GM19035 (cell line): ENCODE measurements around the gene RNPEP.
"Not testable (repeated sequence)": the region's sequence is repeated elsewhere in the genome, so short reads cannot be mapped to it uniquely, and the experiment has no call there.

ENCODE experiments used
- ATAC-seq: cut with Tn5 transposase; IDR thresholded peaks from one replicate; pipeline ENCODE4 v1.9.1; 2021; ENCODE audit not compliant: unreplicated experiment

RNPEP gene

DNA sequence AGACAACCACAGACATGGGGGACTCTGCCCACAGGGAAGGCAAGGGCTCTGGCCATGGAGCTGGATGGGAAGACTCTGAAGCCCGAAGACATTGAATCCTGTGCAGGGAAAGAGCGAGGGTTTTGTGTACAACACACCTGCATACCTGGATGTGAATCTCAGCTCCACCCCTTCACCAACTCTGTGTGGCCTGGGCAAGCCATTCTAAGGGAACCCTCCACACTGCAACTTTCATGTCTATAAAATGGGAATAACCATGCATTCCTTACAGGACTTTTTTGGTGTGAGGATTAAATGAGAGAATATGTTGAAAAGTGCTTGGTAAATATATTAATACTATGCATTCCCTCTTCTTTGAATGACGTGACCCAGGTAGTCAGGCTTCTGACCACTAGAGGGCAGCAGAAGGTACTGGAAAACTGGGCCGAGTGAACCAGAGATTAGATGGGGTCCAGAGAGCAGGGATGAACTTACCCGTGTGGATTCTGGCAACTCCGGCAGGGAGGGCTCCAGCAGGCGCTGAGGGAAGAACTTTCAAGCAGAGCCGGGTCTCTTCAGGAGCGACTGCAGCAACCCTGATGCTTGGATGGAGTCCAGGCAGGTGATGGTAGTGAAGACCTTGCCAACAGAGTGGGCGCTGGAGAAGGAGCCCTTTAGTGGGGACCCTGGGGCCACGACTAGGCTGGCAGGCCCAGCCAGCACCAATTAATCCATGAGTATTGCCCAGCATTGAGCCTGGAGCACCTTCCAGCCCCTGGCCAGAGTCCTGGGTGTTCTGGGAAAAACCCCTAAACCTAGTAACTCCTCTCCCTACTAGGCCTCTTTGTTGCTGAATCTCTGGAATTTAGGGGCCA lies 27.1 kb downstream of the RNPEP start:
- ATAC-seq: peak; percentile 54

DNA sequence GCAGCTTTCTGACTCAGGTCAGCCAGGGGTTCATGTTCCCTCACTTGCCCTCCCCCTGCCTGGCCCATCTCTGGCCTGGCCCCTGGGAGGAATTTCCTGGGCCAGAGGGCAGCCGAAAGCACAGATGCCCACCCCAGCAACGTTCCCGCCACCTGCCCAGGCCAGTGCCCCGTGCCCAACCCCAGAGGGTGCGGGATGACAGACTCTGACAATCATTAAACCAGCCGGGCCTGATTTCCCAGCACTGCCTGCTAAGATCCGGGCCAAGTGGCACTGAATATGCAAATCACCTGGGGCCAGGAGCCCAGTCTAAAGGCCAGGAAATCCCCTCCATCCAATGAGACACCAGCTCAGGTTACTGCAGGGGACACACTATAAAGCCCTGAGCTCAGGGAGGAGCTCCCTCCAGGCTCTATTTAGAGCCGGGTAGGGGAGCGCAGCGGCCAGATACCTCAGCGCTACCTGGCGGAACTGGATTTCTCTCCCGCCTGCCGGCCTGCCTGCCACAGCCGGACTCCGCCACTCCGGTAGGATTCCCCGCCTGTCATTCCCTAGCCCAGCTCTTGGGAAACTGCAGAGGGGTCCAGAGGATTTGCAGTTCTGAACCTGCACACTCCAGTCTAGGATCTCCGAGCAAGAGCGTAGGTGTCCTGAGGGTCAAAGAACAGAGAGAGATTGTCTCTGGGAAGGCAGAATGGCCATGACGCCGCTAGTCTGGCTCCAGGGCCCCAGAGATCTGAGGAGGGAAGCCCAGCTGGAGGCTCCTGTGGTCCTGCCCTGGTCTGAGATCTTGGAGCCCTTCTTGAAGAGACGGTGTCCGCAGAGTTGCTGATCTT lies 27.9 kb downstream of the RNPEP start, which contains the start of gene ELF3:
Gene ELF3 (plus strand): TSS at position 408 of the 836 bp plus-strand sequence. CDS start 550 bp downstream, outside the sequence.
- ATAC-seq: peak; percentile 63

DNA sequence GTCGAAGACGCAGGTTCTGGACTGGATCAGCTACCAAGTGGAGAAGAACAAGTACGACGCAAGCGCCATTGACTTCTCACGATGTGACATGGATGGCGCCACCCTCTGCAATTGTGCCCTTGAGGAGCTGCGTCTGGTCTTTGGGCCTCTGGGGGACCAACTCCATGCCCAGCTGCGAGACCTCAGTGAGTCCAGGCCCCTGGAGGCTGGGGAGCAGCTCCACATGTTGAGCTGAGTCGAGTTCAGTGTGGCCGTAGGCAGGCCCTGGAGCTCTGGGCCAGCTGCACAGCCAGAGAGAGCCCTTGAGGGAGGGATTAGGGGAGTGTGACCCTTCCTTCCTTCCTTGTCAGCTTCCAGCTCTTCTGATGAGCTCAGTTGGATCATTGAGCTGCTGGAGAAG lies 29.5 kb downstream of the RNPEP start:
- ATAC-seq: no peak

DNA sequence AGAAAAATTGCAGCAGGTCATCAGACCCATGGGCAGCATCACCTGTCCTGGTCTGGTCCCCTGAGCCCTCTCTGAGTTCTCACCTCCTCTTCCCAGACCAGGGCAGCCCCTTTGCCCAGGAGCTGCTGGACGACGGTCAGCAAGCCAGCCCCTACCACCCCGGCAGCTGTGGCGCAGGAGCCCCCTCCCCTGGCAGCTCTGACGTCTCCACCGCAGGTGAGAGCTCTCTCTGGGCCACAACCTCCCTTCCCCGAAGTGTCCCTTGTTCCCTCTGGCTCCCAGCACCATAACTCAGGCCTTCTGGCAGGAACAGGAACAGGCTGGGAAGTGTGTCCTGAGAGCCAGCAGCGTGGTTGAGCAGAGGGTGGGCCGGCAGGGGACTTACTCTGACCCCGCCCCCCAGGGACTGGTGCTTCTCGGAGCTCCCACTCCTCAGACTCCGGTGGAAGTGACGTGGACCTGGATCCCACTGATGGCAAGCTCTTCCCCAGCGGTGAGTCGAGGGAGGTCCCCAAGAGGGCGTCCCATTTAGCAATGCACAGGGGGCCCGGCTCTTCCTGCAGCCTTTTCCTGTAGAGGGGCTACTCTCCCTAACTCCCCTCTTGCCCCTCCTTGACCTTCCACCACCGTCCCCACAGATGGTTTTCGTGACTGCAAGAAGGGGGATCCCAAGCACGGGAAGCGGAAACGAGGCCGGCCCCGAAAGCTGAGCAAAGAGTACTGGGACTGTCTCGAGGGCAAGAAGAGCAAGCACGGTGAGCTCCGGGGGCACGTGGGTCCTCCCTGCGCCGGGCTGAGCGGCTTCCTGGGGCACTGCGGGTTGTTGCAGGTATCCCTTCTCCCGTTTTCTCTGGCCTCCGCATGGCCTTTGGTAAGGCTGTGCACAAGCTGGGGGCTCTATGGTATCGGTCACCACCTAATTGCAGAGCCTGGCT lies 30.4 kb downstream of the RNPEP start:
- no peak for ATAC-seq

DNA sequence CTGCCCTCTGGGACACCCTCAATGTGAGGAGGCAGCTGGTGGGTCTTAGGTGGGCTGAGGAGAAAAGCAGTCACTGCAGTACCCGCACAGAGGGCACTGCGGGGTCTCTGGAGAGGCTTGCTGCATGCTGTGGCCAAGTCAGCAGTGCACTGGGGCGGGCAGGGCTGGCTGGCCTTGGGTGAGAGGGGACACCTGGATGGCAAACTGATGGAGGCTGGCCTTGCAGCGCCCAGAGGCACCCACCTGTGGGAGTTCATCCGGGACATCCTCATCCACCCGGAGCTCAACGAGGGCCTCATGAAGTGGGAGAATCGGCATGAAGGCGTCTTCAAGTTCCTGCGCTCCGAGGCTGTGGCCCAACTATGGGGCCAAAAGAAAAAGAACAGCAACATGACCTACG lies 31.2 kb downstream of the RNPEP start:
- no peak for ATAC-seq

DNA sequence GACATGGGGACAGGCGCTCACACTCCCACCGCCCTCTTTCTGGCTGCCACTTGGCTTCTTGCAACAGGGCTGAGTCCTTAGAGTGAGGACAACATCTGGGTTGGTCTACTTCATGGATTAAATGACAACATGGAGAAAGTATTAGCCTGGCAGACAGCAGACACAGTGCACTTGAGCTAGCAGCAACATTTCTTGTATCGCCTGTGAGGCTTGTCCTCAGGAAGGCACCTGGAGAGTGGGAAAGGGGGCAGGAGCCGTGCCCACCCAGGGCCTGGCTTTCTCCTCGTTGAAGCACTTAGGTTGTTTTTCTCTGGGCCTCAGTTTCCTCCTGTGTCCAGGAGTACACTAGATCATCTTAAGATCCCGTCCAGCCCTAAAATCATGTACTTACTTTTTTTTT lies 31.6 kb downstream of the RNPEP start:
- ATAC-seq: no peak

DNA sequence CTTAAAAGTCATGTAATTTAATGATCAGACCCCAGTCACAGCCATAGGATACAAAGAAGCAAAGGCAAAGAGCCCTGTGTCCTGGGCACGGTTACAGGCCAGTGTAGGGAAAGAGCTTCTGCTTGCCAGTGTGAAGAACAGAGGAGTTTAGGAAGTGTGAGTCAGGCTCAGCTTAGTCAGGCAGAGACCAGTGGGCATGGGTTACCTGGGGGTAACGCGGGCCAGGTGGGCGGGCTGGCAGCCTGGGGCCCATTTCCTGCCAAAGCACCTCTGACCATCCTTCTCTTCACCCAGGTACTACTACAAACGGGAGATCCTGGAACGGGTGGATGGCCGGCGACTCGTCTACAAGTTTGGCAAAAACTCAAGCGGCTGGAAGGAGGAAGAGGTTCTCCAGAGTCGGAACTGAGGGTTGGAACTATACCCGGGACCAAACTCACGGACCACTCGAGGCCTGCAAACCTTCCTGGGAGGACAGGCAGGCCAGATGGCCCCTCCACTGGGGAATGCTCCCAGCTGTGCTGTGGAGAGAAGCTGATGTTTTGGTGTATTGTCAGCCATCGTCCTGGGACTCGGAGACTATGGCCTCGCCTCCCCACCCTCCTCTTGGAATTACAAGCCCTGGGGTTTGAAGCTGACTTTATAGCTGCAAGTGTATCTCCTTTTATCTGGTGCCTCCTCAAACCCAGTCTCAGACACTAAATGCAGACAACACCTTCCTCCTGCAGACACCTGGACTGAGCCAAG lies 32.6 kb downstream of the RNPEP start:
- ATAC-seq: no peak

DNA sequence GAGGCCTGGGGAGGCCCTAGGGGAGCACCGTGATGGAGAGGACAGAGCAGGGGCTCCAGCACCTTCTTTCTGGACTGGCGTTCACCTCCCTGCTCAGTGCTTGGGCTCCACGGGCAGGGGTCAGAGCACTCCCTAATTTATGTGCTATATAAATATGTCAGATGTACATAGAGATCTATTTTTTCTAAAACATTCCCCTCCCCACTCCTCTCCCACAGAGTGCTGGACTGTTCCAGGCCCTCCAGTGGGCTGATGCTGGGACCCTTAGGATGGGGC lies 33.2 kb downstream of the RNPEP start:
- ATAC-seq: no peak

DNA sequence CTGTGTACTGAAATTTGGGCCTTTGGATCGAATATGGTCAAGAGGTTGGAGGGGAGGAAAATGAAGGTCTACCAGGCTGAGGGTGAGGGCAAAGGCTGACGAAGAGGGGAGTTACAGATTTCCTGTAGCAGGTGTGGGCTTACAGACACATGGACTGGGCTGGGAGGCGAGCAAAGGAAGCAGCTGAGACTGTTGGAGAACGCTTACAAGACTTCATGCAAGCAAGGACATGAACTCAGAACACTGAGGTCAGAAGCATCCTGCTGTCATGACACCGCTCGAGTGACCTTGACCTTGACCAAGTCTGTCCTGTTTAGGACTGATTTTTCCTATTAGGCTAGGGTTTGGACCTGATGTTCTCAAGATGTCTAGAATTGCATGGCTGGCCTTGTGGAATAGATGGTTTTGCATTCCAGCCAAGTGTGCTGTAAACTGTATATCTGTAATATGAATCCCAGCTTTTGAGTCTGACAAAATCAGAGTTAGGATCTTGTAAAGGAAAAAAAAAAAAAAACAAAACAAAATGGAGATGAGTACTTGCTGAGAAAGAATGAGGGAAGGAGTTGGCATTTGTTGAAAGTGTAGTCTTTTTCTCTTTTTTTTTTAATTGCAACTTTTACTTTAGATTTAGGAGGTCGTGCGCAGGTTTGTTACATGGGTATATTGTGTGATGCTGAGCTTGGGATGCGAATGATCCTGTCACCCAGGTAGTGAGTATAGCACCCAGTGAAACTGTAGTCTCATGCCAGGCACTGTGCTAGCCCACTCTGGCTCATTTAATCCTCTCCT lies 33.8 kb downstream of the RNPEP start:
- ATAC-seq: no peak

DNA sequence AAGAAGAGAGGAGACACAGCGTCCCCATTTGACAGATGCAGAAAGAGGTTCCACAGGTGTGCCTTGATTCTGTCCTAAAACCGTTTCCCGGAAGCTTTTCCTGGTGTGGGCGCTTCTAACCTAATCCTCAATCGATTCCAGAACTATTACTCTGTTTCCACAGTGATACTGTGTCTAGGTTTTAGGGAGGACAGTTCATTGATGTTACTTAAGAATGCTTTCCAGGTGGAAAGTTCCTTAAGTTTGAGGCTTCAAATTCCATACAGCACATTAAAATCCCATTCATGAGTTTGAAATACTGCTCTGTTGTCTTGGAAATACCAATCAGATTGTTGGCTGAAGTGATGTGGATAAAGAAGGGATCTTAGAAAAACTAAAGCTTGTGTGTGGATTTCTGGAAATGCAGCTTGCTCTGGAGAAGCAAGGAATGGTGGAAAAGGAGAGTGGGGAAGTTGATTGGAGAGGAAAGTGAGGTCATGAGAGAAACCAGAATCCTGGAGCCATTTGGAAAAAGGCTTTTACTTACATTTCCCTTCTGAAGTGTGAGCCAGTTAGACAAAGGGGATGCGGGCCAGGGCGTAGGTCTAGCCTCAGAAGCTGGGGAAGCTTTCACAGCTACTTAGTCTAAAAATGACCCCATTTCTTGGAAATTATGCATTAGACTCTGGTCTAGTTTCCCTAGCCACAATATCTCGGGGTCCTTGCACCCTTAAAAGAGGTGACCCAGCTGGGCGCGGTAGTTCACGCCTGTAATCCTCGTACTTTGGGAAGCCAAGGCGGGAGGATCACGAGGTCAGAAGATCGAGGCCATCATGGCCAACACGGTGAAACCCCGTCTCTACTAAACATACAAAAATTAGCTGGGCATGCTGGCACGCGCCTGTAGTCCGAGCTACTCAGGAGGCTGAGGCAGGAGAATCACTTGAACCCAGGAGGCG lies 34.6 kb downstream of the RNPEP start:
- no peak for ATAC-seq

DNA sequence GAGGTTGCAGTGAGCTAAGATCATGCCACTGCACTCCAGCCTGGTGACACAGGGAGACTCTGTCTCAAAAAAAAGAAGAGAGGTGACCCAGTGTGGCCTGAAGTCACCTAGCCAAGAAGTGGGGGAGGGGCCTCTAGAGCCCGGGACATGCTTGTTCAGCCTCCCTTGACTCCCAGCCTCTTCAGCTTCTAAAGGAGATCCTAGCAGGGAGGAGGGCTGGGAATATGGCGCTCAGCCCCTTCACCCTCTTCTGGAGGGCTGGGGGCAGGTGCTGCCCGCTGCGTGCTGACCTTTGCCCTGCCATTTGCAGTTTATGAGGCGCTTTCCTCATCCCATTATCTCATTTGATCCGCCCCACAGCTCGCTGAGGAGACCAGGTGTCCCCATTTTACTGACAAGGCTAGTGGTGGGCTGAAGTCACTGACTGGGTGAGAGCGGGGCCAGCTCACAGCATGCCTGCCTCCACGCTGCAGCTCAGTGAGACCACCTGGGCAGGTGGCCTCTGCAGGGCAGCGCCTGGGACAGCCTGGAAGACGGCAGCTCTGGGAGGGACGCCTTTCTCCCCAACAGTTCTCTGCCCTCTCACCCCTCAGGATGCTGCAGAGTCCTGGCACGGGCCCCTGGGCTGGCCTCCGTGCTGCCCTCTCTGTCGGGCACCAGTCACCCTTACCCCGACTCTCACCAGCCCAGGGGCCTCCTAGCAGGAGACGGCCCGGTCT lies 35.5 kb downstream of the RNPEP start:
- no peak for ATAC-seq

DNA sequence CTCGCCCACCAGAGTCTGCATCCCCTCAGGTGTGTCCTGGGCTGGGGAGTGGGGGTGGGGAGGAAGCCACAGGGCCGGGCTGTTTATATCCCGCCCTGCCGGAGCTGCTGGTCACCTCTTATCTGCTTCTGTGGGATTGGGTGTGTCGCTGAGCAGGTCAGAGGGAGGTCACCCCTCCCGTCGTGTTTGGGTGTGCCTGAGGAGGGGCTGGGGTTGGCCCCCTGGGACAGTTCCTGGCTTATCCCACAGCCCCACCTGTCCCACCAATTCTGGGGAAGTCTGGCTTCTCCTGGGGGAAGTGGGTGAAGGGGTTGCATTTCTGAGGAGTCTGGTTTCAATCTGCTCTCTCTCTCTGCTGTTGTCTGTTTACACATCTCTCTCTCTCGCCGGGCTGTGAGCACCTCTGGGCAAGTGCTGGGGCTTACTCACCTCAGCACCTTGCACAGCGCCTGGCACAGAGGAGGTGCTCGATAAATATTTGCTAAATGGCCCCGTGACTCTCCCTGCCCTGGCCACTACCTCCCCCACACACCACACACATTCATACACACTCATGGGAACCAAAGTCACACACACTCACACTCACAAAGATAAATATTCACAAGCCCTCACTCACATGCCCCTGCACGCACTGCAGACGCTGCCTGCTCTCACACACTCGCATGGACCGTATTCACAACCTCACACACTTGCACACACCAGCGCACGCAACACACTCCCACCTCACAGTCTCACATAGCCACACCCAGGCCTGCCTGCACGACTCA lies 36.2 kb downstream of the RNPEP start:
- no peak for ATAC-seq

DNA sequence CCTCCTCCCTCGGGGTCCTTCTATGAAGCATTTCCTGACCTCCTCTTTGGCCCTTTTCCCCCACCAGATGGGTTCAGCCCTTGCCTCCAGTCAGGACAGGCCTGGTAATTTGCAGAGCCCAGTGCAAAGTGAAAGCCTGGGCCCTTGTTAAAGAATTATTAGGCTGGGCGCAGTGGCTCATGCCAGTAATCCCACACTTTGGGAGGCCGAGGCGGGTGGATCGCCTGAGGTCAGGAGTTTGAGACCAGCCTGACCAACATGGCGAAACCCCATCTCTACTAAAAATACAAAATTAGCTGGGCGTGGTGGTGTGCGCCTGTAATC lies 36.7 kb downstream of the RNPEP start:
- ATAC-seq: not testable (repeated sequence)

DNA sequence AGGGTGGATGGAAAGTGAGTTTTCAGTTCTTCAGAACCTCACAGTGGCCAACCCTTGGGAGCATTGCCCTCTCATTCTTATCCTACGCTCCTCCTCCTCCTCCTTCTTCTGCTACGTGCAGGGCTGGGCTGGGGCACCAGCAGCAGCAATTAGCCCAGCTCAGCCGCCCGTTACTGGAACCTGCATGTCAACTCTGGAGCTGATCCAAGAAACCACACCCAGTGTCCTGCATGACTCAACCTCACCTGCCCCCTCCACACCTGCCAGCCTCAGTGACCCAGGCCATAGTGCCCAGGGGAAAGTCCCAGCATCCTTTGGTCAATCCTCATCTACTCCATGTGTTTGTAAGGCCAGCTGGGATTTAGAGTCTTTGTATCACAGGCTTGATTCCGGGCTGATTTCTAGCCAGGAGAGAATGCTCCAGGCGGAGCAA lies 40.6 kb downstream of the RNPEP start:
- no peak for ATAC-seq

DNA sequence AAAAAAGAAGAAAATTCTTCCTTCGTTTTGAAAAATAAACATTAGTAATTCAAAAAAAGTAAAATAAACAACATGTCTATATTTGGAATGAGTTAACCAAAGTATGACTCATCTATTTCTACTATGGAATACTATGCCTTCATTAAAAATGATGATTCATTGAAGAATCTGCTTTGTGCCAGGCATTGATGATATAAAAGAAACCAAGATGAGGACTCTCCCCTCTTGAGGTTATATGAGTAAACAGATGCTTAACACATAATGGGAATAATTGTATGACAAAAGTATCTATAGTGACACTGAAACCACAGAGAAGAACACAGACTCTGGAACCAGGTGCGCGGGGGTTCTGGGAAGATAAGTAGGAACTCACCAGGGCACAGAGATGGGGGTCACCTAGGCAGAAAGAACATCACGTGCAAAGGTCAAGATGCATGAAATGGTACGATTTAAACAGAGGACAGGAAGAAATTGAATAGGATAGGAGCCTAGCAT lies 46.8 kb downstream of the RNPEP start:
- ATAC-seq: no peak

DNA sequence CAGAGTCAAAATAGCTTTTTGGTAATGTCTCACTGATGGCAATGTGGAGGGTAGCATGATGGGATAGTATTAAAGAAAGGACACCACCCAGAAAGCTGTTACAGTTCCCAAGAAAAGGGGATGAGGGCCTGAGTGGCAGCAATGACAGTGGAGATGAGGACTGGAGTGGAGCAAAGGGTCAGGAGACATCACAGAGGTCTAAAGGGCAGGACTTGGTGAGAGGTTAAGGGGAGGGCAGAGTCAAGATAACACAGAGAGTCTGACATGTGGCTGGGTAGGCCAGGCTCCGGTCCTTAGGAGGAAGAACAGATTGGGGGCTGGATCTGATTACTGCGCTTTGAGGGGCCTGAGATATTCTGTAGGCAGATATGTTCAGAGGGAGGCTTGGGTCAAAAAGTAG lies 47.3 kb downstream of the RNPEP start:
- no peak for ATAC-seq

DNA sequence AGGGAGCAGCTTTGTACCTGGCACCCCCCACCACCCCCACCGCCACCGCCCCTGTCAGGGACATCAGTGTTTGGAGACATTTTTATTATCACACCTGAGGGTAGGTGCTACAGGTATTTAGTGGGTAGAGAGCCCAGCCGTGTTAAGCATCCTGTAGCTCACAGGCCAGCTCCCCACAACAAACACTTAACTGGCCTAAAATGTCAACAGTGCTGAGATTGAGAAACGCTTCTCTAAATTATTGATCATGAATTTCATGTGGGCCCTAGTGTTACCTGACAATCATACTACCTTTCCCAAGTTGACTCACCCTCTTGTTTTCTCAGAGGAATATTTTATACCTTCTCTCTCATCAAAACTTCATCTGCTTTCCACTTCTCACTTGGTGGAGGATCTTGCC lies 49.3 kb downstream of the RNPEP start:
- no peak for ATAC-seq
